HCT116 (cell line): ENCODE data around the gene SNTG2. TPM values are rescaled to one million over a fixed set of nuclear protein-coding genes. Genes with fewer than 3 reads are reported as not detected.

ENCODE experiments used
- ATAC-seq: fragments of 200-7000 bp; cut with Tn5 transposase; 2 replicates; pipeline ENCODE4 v1.9.1; 2020; ENCODE audit warnings: mild to moderate bottlenecking, moderate library complexity
- BruUV-seq: library from RNA; stranded (reverse); fragments of 400-500 nt; replicated peaks from 2 replicates; lab custom pipeline; 2021; lab: Mats Ljungman, UMichigan
- CTCF ChIA-PET: fragments of 300-600 bp; sonication (Branson Sonifier 250); formaldehyde crosslinking; loops from one replicate; lab custom pipeline; 2021; ENCODE audit warnings: antibody characterized with exemption; lab: Charles Lee
- POLR2A ChIA-PET: fragments of 300-600, 350-600 bp; sonication (Branson Sonifier 250); formaldehyde crosslinking; loops from one replicate; lab custom pipeline; 2021; ENCODE audit warnings: antibody characterized with exemption; lab: Charles Lee
- RAD21 ChIA-PET, 2 experiments: fragments of 300-600 bp; sonication (Branson Sonifier 250); formaldehyde crosslinking; loops; one replicate each; lab custom pipeline; 2023; ENCODE audit warnings: low total read pairs in 2 of 2; ENCODE audit not compliant: uncharacterized antibody in 2 of 2, unreplicated experiment in 2 of 2, low non-redundant PET in 1 of 2; lab: Charles Lee
- DNase-seq: peaks from one replicate; pipeline ENCODE4 v3.0.0-alpha.2; 2010; ENCODE audit warnings: low read depth, low spot score
- H2AFZ ChIP-seq: fragments of 200-600 bp; shearing (Covaris generic), sonication (generic); 2 replicates; pipeline ENCODE4 v1.6.1; 2017; ENCODE audit warnings: low read depth, mixed run types, mixed read lengths, antibody characterized with exemption, low read length; ENCODE audit not compliant: poor library complexity, severe bottlenecking
- H3K27ac ChIP-seq: 2 replicates; pipeline ENCODE4 v1.5.1; 2012; ENCODE audit warnings: low read depth, low read length
- H3K27me3 ChIP-seq: fragments of 200-600 bp; sonication (generic); 2 replicates; pipeline ENCODE4 v1.6.1; 2016; ENCODE audit warnings: mixed run types, low read length, mixed read lengths; ENCODE audit not compliant: insufficient read depth
- H3K36me3 ChIP-seq, 2 experiments: fragments of 200-500 bp in 1 of 2; fragments of 200-600 bp in 1 of 2; sonication (Bioruptor generic) in 1 of 2; sonication (generic) in 1 of 2; 2 replicates each; pipeline versions ENCODE4 v1.5.1 to v1.6.1; 2014 to 2016; ENCODE audit warnings: low read length in 2 of 2, inconsistent platforms in 1 of 2, mixed read lengths in 1 of 2, mixed run types in 1 of 2; ENCODE audit not compliant: insufficient read depth in 2 of 2, control insufficient read depth in 1 of 2
- H3K4me1 ChIP-seq, 2 experiments: fragments of 200-600 bp in 1 of 2; sonication (generic) in 1 of 2; 2 replicates each; pipeline versions ENCODE4 v1.5.1 to v1.6.1; 2012 to 2017; ENCODE audit warnings: low read length in 2 of 2, inconsistent platforms in 1 of 2, mild to moderate bottlenecking in 1 of 2, mixed read lengths in 1 of 2, mixed run types in 1 of 2, moderate library complexity in 1 of 2; ENCODE audit not compliant: insufficient read depth in 2 of 2, control insufficient read depth in 1 of 2
- H3K4me2 ChIP-seq: fragments of 200-600 bp; sonication (generic); 2 replicates; pipeline ENCODE4 v1.6.1; 2017; ENCODE audit warnings: mixed run types, low read length, mixed read lengths
- H3K4me3 ChIP-seq, 2 experiments: fragments of 200-600 bp in 1 of 2; sonication (generic) in 1 of 2; replicated peaks in 1 of 2; 2 replicates each; pipeline ENCODE4 v1.5.1; 2011 to 2016; ENCODE audit warnings: low read length in 2 of 2, control low read depth in 1 of 2, low read depth in 1 of 2, mild to moderate bottlenecking in 1 of 2, mixed read lengths in 1 of 2, mixed run types in 1 of 2
- H3K79me2 ChIP-seq: fragments of 200-600 bp; sonication (generic); 2 replicates; pipeline ENCODE4 v1.6.1; 2017; ENCODE audit warnings: mild to moderate bottlenecking, mixed run types, low read length, moderate library complexity, mixed read lengths; ENCODE audit not compliant: insufficient read depth
- H3K9ac ChIP-seq: fragments of 200-600 bp; sonication (generic); 2 replicates; pipeline ENCODE4 v1.6.1; 2016; ENCODE audit warnings: low read length, mixed read lengths
- H3K9me2 ChIP-seq: fragments of 200-600 bp; sonication (generic), shearing (Covaris generic); 2 replicates; pipeline ENCODE4 v1.6.1; 2017; ENCODE audit warnings: mixed run types, mild to moderate bottlenecking, moderate library complexity; ENCODE audit not compliant: insufficient read depth
- H3K9me3 ChIP-seq, 2 experiments: fragments of 200-500 bp in 1 of 2; fragments of 200-600 bp in 1 of 2; sonication (Bioruptor generic) in 1 of 2; sonication (generic) in 1 of 2; 2 replicates each; pipeline ENCODE4 v1.6.1; 2014 to 2017; ENCODE audit warnings: low read length in 2 of 2, mixed read lengths in 2 of 2, inconsistent platforms in 1 of 2, low read depth in 1 of 2, mild to moderate bottlenecking in 1 of 2, mixed run types in 1 of 2, moderate library complexity in 1 of 2; ENCODE audit not compliant: control insufficient read depth in 1 of 2, insufficient read depth in 1 of 2
- H4K20me1 ChIP-seq: fragments of 200-600 bp; sonication (generic), shearing (Covaris generic); 2 replicates; pipeline ENCODE4 v1.6.1; 2017; ENCODE audit warnings: mixed run types, mild to moderate bottlenecking, moderate library complexity; ENCODE audit not compliant: insufficient read depth
- ATF3 ChIP-seq: IDR thresholded peaks from 2 replicates; pipeline ENCODE4 v1.6.1; 2012
- CBX3 ChIP-seq: IDR thresholded peaks from 2 replicates; pipeline ENCODE4 v1.6.1; 2012; ENCODE audit warnings: low read depth
- CEBPB ChIP-seq: IDR thresholded peaks from 2 replicates; pipeline ENCODE4 v1.6.1; 2012; ENCODE audit warnings: low read depth
- EGR1 ChIP-seq: IDR thresholded peaks from 2 replicates; pipeline ENCODE4 v1.6.1; 2012; ENCODE audit warnings: low read depth
- ELF1 ChIP-seq: IDR thresholded peaks from 2 replicates; pipeline ENCODE4 v1.6.1; 2012; ENCODE audit warnings: low read depth, borderline replicate concordance
- EZH2 ChIP-seq: fragments of 200-600 bp; sonication (generic); IDR thresholded peaks from 2 replicates; pipeline ENCODE4 v1.6.1; 2017; ENCODE audit warnings: antibody characterized with exemption, mixed run types
- FOSL1 ChIP-seq: IDR thresholded peaks from 2 replicates; pipeline ENCODE4 v1.6.1; 2012; ENCODE audit warnings: low read depth
- JUND ChIP-seq: IDR thresholded peaks from 2 replicates; pipeline ENCODE4 v1.6.1; 2012
- MAX ChIP-seq: IDR thresholded peaks from 2 replicates; pipeline ENCODE4 v1.6.1; 2012
- POLR2A ChIP-seq: IDR thresholded peaks from 2 replicates; pipeline ENCODE4 v1.7.0; 2011; ENCODE audit warnings: borderline replicate concordance; ENCODE audit not compliant: insufficient read depth, insufficient read length; ENCODE audit errors: extremely low read depth
- RAD21 ChIP-seq: IDR thresholded peaks from 2 replicates; pipeline ENCODE4 v1.6.1; 2012; ENCODE audit warnings: low read depth, mild to moderate bottlenecking
- REST ChIP-seq: IDR thresholded peaks from 2 replicates; pipeline ENCODE4 v1.6.1; 2012; ENCODE audit warnings: low read depth
- SIN3A ChIP-seq: IDR thresholded peaks from 2 replicates; pipeline ENCODE4 v1.6.1; 2012; ENCODE audit warnings: low read depth
- SP1 ChIP-seq: IDR thresholded peaks from 2 replicates; pipeline ENCODE4 v1.6.1; 2012; ENCODE audit warnings: low read depth
- SRF ChIP-seq: IDR thresholded peaks from 2 replicates; pipeline ENCODE4 v1.6.1; 2012; ENCODE audit warnings: low read depth
- TCF7L2 ChIP-seq: IDR thresholded peaks from 2 replicates; pipeline ENCODE4 v1.7.0; 2011; ENCODE audit warnings: borderline replicate concordance, inconsistent platforms; ENCODE audit not compliant: insufficient read depth, insufficient read length; ENCODE audit errors: extremely low read depth
- YY1 ChIP-seq: IDR thresholded peaks from 2 replicates; pipeline ENCODE4 v1.6.1; 2011; ENCODE audit warnings: low read length, low read depth, moderate library complexity, mild to moderate bottlenecking; ENCODE audit not compliant: insufficient replicate concordance; ENCODE audit errors: extremely low read depth
- ZBTB33 ChIP-seq: IDR thresholded peaks from 2 replicates; pipeline ENCODE4 v1.6.1; 2011; ENCODE audit warnings: mild to moderate bottlenecking, low read length, moderate library complexity; ENCODE audit not compliant: insufficient replicate concordance; ENCODE audit errors: extremely low read depth
- ZFX ChIP-seq: fragments of 450-650 bp; IDR thresholded peaks from 2 replicates; pipeline ENCODE4 v1.6.1; 2017
- ZNF274 ChIP-seq: fragments of 200-500 bp; sonication (Bioruptor generic); IDR thresholded peaks from 2 replicates; pipeline ENCODE4 v1.6.1; 2014; ENCODE audit warnings: mild to moderate bottlenecking, low read depth, low read length, inconsistent platforms
- intact Hi-C: fragments of 100-400 bp; cut with micrococcal nuclease; formaldehyde crosslinking; loops from 2 replicates; pipeline ENCODE4 v1.10.0; 2022
- total RNA-seq: library from RNA; stranded (reverse); gene quantifications from one replicate; pipeline ENCODE4 v1.2.1, GENCODE V29; 2021; ENCODE audit not compliant: unreplicated experiment

Gene SNTG2
- total RNA-seq, 1 experiment from 2014 or later = not detected

- ChIA-PET CTCF (no interaction called here), POLR2A (no interaction called here), RAD21 (no interaction called here)
- no peaks in the 10 kb centered on the region for H3K9me3 ChIP-seq
- no peaks in the 10 kb centered on the region for H3K4me1 ChIP-seq
- no peaks in the 10 kb centered on the region for H4K20me1 ChIP-seq
- no peak for ATAC-seq
- no peak overlapping the region for H3K27ac ChIP-seq
- H2AFZ ChIP-seq = no peak overlapping the region
- no peak for TF ChIP-seq ZFX
- no peak for TF ChIP-seq FOSL1
- no peak for TF ChIP-seq MAX
- no peak for TF ChIP-seq ELF1
- no peak for TF ChIP-seq TCF7L2
- TF ChIP-seq YY1 = no peak
- TF ChIP-seq CBX3 = no peak
- TF ChIP-seq ATF3 = no peak
- TF ChIP-seq SP1 = no peak
- TF ChIP-seq JUND = no peak
- TF ChIP-seq EGR1 = no peak
- TF ChIP-seq CEBPB = no peak
- no peak for TF ChIP-seq EZH2
- no peak for TF ChIP-seq ZNF274
- no peak for TF ChIP-seq SRF
- no peak for TF ChIP-seq POLR2A
- no peak for TF ChIP-seq SIN3A
- TF ChIP-seq RAD21 = no peak
- no peak for TF ChIP-seq REST
- TF ChIP-seq ZBTB33 = no peak
- no peak overlapping the region for H3K4me3 ChIP-seq
- no TSS peak for BruUV-seq
- no peak overlapping the region for H3K4me2 ChIP-seq
- intact Hi-C loops = no loop called here
- H3K36me3 ChIP-seq = no peaks in the 10 kb centered on the region
- peaks cover 30% of the 10 kb centered on the region for H3K27me3 ChIP-seq
- no peaks in the 10 kb centered on the region for H3K79me2 ChIP-seq
- H3K9ac ChIP-seq = no peak overlapping the region
- no peak for DNase-seq
- H3K9me2 ChIP-seq = no peaks in the 10 kb centered on the region
These were observed 457.5 kb downstream of the SNTG2 start for GRCh38 chr2:1407950-1408675.
